ENCODE measurements around the gene ATF7. TPM values are rescaled to one million over a fixed set of nuclear protein-coding genes. Genes with fewer than 3 reads are reported as not detected.

ATF7 gene
- polyA plus RNA-seq, 1 of the 3 experiments (the other 2 are of a cell fraction): 12.8 TPM

DNA sequence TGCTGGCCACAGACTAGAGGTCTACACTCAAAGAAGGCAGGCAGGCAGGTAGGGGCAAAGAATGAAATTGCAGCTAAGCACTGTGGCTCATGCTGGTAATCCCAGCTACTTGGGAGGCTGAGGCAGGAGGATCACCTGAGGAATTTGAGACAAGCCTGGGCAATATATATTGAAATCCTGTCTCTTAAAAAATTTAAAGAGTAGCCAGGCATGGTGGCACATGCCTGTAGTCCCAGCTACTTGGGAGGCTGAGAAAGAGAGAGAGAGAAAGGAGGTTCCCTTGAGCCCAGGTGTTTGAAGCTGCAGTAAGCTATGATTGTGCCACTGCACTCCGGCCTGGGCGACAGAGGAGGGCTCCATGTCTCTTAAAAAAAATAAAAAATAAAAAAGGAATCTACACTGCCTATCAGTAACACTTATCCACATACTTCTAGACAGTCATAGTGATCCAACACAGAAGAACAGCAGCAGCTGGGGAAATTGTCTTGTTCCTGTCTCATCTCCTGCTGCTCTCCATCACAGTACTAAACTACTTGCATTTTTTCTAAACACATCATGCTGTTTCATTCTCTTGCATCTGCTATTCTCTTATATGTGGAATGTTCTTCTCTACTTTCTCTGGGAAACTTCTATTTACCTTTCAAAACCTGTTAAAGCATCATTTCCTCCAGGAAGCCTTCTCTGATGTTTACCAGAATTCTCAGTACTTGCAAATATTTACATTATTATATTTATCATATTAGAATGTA lies 57.2 kb downstream of the ATF7 start:
- DNase-seq: no peak
- WGBS (ENCODE audit: low lambda C conversion rate): 97% methylated on average over 2 of the region's 2 CpGs

DNA sequence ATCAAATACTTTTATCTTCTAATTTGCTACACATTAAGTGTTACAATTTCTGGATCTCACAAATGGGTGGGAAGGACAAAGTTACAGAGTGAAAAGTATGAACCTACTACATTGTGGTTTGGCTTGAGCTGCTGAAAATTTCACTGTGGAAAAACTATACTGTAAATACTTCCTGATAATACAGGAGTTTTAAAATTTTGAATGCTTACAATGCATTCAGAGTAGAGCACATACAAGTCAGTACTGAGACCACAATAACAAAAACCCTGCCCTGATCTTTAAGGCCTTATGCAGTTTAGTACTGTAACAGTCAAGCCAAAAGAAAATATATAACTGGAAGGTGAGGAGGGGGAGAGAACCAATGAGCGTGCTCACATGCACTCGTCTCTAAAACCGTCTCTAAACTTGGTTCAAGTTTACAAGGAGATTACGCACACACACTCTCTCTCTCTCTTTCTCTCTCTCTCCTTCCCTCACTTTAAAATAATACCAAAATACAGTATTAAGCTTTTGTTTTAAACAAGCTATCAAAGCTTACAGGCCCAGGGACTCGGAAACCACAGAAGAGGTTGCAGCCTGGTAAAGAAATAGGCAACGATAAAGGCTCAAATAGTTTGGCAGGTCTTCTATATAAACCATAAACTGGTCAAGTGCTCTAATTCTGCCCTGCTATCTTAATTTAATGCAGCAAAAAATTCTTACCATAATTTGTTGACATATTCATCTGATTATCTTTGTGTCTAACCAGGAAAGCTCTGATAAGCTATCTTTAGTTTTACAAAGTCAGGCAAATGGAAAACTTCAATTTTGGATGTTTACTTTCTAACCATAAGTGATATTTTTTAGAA lies 58.0 kb downstream of the ATF7 start:
- ChIA-PET POLR2A (interaction anchor here (0.9 kb wide), 1 partner anchor 23 kb away, joined by 4 read pairs; no protein-coding TSS in a partner anchor), CTCF (interaction anchor here (1.1 to 4.8 kb wide), 4 partner anchors 25 to 178 kb away, joined by 3 to 22 read pairs (median 14); partner anchors contain the start of gene ATP5MC2)
- Histone ChIP-seq H3K36me3 (replicated peaks in 1 of 2; ENCODE audit: control insufficient read depth in 1 of 2, insufficient read depth in 2 of 2, low read length in 1 of 2) (peaks cover 0 to 3% of the 10 kb centered on the region in 2 experiments), H3K27ac (ENCODE audit: low read depth in 2 of 2, low read length in 1 of 2) (peak overlapping the region in 1 of 2 experiments; percentile 13; a peak in 1 of 4 replicates), H3K9me3 (no peaks in the 10 kb centered on the region), H3K27me3 (ENCODE audit: insufficient read depth) (no peaks in the 10 kb centered on the region), H3F3A (replicated peaks; ENCODE audit: insufficient read depth) (peaks cover 7% of the 10 kb centered on the region), H3K79me2 (ENCODE audit: insufficient read depth) (peaks cover 6% of the 10 kb centered on the region; the same call in 1 of the 2 replicates), H3K4me1 (ENCODE audit: control insufficient read depth in 1 of 2, insufficient read depth in 2 of 2, low read depth in 1 of 2, low read length in 1 of 2) (peaks cover 0 to 4% of the 10 kb centered on the region in 2 experiments; a peak in 2 of 4 replicates), H3K9ac (no peak overlapping the region), H3K4me2 (no peak overlapping the region), H4K20me1 (ENCODE audit: insufficient read depth) (peaks cover 7% of the 10 kb centered on the region; the same call in 1 of the 2 replicates), H2AFZ (ENCODE audit: low read depth) (no peak overlapping the region), H3K4me3 (ENCODE audit: low read depth in 2 of 2, low read length in 1 of 2) (no peak overlapping the region), H3K9me2 (no peaks in the 10 kb centered on the region)
- 97% methylated on average over 6 of the region's 6 CpGs for WGBS (ENCODE audit: low lambda C conversion rate)
- no peak for DNase-seq
- TF ChIP-seq CHD2 (IDR thresholded peaks at IDR 0.05; ENCODE audit: low read length, partially characterized antibody): no peak
- no peak for TF ChIP-seq GABPA (IDR thresholded peaks at IDR 0.05; ENCODE audit: low read depth)
- TF ChIP-seq, protein P1, sequence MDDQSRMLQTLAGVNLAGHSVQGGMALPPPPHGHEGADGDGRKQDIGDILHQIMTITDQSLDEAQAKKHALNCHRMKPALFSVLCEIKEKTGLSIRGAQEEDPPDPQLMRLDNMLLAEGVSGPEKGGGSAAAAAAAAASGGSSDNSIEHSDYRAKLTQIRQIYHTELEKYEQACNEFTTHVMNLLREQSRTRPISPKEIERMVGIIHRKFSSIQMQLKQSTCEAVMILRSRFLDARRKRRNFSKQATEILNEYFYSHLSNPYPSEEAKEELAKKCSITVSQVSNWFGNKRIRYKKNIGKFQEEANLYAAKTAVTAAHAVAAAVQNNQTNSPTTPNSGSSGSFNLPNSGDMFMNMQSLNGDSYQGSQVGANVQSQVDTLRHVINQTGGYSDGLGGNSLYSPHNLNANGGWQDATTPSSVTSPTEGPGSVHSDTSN (IDR thresholded peaks at IDR 0.05): no peak
- TF ChIP-seq, protein P2, sequence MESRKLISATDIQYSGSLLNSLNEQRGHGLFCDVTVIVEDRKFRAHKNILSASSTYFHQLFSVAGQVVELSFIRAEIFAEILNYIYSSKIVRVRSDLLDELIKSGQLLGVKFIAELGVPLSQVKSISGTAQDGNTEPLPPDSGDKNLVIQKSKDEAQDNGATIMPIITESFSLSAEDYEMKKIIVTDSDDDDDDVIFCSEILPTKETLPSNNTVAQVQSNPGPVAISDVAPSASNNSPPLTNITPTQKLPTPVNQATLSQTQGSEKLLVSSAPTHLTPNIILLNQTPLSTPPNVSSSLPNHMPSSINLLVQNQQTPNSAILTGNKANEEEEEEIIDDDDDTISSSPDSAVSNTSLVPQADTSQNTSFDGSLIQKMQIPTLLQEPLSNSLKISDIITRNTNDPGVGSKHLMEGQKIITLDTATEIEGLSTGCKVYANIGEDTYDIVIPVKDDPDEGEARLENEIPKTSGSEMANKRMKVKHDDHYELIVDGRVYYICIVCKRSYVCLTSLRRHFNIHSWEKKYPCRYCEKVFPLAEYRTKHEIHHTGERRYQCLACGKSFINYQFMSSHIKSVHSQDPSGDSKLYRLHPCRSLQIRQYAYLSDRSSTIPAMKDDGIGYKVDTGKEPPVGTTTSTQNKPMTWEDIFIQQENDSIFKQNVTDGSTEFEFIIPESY (IDR thresholded peaks at IDR 0.05; ENCODE audit: borderline replicate concordance, low read depth): no peak
- TF ChIP-seq FOSL2 (IDR thresholded peaks at IDR 0.05; ENCODE audit: borderline replicate concordance, low read depth): no peak
- no peak for TF ChIP-seq TAF1 (IDR thresholded peaks at IDR 0.05; ENCODE audit: borderline replicate concordance, low read depth, low read length)
- TF ChIP-seq, protein P3, sequence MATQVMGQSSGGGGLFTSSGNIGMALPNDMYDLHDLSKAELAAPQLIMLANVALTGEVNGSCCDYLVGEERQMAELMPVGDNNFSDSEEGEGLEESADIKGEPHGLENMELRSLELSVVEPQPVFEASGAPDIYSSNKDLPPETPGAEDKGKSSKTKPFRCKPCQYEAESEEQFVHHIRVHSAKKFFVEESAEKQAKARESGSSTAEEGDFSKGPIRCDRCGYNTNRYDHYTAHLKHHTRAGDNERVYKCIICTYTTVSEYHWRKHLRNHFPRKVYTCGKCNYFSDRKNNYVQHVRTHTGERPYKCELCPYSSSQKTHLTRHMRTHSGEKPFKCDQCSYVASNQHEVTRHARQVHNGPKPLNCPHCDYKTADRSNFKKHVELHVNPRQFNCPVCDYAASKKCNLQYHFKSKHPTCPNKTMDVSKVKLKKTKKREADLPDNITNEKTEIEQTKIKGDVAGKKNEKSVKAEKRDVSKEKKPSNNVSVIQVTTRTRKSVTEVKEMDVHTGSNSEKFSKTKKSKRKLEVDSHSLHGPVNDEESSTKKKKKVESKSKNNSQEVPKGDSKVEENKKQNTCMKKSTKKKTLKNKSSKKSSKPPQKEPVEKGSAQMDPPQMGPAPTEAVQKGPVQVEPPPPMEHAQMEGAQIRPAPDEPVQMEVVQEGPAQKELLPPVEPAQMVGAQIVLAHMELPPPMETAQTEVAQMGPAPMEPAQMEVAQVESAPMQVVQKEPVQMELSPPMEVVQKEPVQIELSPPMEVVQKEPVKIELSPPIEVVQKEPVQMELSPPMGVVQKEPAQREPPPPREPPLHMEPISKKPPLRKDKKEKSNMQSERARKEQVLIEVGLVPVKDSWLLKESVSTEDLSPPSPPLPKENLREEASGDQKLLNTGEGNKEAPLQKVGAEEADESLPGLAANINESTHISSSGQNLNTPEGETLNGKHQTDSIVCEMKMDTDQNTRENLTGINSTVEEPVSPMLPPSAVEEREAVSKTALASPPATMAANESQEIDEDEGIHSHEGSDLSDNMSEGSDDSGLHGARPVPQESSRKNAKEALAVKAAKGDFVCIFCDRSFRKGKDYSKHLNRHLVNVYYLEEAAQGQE (IDR thresholded peaks at IDR 0.05; ENCODE audit: low read depth, low read length): no peak
- no peak for TF ChIP-seq EP300 (IDR thresholded peaks at IDR 0.05; ENCODE audit: borderline replicate concordance in 1 of 2, low read depth in 1 of 2, low read length in 1 of 2)
- no peak for TF ChIP-seq MEF2A (IDR thresholded peaks at IDR 0.05; ENCODE audit: borderline replicate concordance, low read depth)
- no peak for TF ChIP-seq SMC3 (IDR thresholded peaks at IDR 0.05; ENCODE audit: low read depth, low read length)
- TF ChIP-seq MXI1 (IDR thresholded peaks at IDR 0.05; ENCODE audit: low read depth, low read length): no peak
- TF ChIP-seq POLR2AphosphoS5 (IDR thresholded peaks at IDR 0.05; ENCODE audit: low read depth, low read length): no peak
- TF ChIP-seq JUND (IDR thresholded peaks at IDR 0.05): no peak

More for the DNA sequence above, 57.2 kb downstream of the ATF7 start:
- Histone ChIP-seq H3K27ac (ENCODE audit: low read depth in 2 of 2, low read length in 1 of 2) (peak overlapping the region in 1 of 2 experiments; percentile 13; a peak in 1 of 4 replicates), H4K20me1 (ENCODE audit: insufficient read depth) (peaks cover 7% of the 10 kb centered on the region; the same call in 1 of the 2 replicates), H3K4me1 (ENCODE audit: control insufficient read depth in 1 of 2, insufficient read depth in 2 of 2, low read depth in 1 of 2, low read length in 1 of 2) (peaks cover 0 to 4% of the 10 kb centered on the region in 2 experiments; a peak in 2 of 4 replicates), H3K9ac (no peak overlapping the region), H3K4me3 (ENCODE audit: low read depth in 2 of 2, low read length in 1 of 2) (no peak overlapping the region), H3K27me3 (ENCODE audit: insufficient read depth) (no peaks in the 10 kb centered on the region), H3K79me2 (ENCODE audit: insufficient read depth) (peaks cover 14% of the 10 kb centered on the region; the same call in 1 of the 2 replicates), H3K36me3 (replicated peaks in 1 of 2; ENCODE audit: control insufficient read depth in 1 of 2, insufficient read depth in 2 of 2, low read length in 1 of 2) (peaks cover 0 to 3% of the 10 kb centered on the region in 2 experiments), H2AFZ (ENCODE audit: low read depth) (no peak overlapping the region), H3F3A (replicated peaks; ENCODE audit: insufficient read depth) (peaks cover 7% of the 10 kb centered on the region), H3K4me2 (no peak overlapping the region), H3K9me3 (no peaks in the 10 kb centered on the region), H3K9me2 (no peaks in the 10 kb centered on the region)
- TF ChIP-seq TCF12 (IDR thresholded peaks at IDR 0.05): peak; percentile 65
- TF ChIP-seq, protein P1 (IDR thresholded peaks at IDR 0.05): peak; percentile 32; the same call in 1 of the 2 replicates
- TF ChIP-seq GABPA (IDR thresholded peaks at IDR 0.05; ENCODE audit: low read depth): no peak
- ChIA-PET POLR2A (no interaction called here), CTCF (interaction anchor here (0.5 to 4.8 kb wide), 5 partner anchors 26 to 215 kb away, joined by 3 to 22 read pairs (median 9); partner anchors contain the start of gene ATP5MC2)

All from SK-N-SH (cell line).